ENCODE data around the gene RBFOX2.
A peak's percentile ranks its signal among the peaks of the same experiment; 100 is the strongest.
"Not testable (repeated sequence)": the region's sequence is repeated elsewhere in the genome, so short reads cannot be mapped to it uniquely, and the experiment has no call there.

The RBFOX2 gene

DNA sequence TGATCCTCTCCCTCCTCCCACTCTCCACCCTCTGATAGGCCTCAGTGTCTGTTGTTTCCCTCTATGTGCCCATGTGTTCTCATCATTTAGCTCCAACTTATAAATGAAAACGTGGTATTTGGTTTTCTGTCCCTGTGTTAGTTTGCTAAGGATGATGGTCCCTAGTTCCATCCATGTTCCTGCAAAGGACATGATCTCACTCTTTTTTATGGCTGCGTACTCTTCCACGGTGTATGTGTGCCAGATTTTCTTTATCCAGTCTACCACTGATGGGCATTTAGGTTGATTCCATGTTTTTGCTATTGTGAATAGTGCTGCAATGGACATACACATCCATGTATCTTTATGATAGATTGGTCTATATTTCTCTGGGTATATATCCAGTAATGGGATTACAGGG is 15.9 kb upstream of the RBFOX2 start:
- DNase-seq (ENCODE audit: low read depth in 3 of 3): not testable (repeated sequence)

- DNase-seq (ENCODE audit: low read depth in 3 of 3): no peak
These were observed 13.6 kb upstream of the RBFOX2 start for GRCh38 chr22:36042240-36042639.

DNA sequence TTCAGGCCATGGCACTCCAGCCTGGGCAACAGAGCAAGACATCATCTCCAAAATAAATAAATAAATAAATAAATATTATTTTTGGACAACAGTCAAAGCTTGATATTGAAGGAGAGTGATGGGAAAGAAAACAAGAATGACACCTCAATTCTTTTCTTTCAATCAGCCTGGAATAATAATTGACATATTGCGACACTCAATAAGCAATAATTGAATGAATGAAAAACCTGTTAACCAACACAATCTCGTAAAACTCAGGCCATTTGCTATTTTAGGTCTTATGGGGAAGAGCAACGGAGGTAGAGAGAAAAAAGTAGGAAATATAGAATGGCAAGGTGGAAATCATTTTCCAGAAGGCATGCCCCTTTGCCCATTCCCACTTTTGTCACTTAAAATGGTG is 10.5 kb upstream of the RBFOX2 start:
- no peak for DNase-seq (ENCODE audit: low read depth in 3 of 3)

GRCh38 chr22:36037102-36037758 is 8.6 kb upstream of the RBFOX2 start:
- no peak for DNase-seq (ENCODE audit: low read depth in 3 of 3)

DNA sequence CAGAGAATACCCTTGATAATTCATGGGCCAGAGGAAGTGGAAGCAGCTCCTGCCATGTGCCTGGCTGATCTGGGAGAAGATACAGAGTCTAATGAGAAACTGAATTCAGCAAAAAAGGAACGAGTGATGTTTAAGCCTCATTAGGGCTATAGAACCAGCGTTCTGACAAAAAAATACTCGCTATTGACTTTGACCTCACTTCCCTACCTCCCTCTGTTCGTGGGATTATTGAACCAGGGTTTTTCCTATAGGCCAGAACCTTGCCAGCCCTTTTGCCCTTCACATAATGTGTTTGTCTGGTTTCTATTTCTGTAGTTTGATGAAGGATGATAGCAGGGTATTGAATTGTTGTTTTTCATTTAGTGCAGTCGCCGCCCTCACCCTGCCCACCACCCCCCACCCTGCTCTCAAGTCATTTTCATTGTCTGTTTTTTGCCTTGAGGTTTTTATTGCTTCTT is 7.6 kb upstream of the RBFOX2 start:
- no peak for DNase-seq (ENCODE audit: low read depth in 3 of 3)

- no peak for DNase-seq (ENCODE audit: low read depth in 3 of 3)
These were observed 4.0 kb upstream of the RBFOX2 start for GRCh38 chr22:36032611-36033010.

- DNase-seq (ENCODE audit: low read depth in 3 of 3): no peak
These were observed 757 bp upstream of the RBFOX2 start for GRCh38 chr22:36029406-36029755.

GRCh38 chr22:36027935-36028645 is 534 bp downstream of the RBFOX2 start:
- DNase-seq (ENCODE audit: low read depth in 3 of 3): peak in 1 of 3 donors; percentile 5

DNA sequence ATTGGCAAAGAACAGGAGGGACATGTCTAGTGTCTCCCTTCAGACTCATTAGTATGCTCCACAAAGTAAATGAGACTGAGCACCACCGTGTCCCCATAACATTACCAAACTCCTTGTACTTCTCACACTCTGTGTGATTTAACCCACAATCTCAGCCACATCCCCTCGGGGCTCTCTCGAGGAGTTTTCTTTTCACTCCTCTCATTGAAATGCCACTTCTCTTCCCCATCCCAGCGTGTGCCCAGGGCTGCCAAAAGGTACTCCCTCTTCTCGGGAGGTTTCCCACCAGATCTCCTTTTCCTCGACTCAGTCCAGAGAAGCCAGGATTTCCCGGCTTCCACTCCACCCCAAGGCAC is 1.1 kb downstream of the RBFOX2 start:
- no peak for DNase-seq (ENCODE audit: low read depth in 3 of 3)

DNA sequence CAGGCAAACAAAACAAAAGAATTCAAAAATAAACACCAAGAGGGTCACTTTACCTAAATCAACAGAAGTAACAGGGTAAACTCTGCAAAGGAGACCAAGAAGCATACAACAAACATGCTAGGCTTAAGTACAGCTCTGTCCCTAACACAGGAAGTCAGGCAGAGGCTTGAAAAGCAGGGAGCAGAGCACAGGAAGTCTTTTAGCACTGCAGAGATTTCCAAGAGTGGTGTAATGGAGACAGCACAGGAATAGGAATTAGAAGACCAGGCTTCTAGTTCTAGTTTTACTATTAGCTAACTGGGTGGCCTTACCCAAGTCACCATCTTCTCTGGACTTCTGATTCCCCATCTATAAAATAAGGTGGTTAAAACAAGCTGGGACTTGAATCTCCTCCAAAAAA is 1.9 kb downstream of the RBFOX2 start:
- no peak for DNase-seq (ENCODE audit: low read depth in 3 of 3)

GRCh38 chr22:36022697-36023096 is 5.9 kb downstream of the RBFOX2 start:
- no peak for DNase-seq (ENCODE audit: low read depth in 3 of 3)

DNA sequence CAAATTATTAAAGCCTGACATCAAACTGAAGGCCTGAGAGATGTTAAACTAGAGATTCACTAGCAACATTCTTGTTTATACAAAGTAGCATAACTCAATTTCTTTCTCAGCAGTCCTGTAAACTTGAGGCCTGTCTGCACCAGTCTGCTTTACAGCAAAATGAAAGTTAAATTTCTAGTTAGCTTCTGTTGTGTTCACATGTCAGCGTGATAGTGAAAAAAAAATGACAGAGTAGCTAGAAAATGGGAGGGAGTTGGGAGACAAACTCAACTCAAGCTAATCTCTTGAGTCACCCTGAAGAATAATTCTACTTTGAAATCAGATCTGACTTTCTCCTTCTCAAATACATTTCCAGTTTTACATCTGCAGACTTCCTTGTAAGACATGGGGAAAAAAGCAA is 6.5 kb downstream of the RBFOX2 start:
- no peak for DNase-seq (ENCODE audit: low read depth in 3 of 3)

GRCh38 chr22:36021606-36022153 is 6.9 kb downstream of the RBFOX2 start:
- no peak for DNase-seq (ENCODE audit: low read depth in 3 of 3)

GRCh38 chr22:36020865-36021264 is 7.8 kb downstream of the RBFOX2 start:
- not testable (repeated sequence) for DNase-seq (ENCODE audit: low read depth in 3 of 3)

DNA sequence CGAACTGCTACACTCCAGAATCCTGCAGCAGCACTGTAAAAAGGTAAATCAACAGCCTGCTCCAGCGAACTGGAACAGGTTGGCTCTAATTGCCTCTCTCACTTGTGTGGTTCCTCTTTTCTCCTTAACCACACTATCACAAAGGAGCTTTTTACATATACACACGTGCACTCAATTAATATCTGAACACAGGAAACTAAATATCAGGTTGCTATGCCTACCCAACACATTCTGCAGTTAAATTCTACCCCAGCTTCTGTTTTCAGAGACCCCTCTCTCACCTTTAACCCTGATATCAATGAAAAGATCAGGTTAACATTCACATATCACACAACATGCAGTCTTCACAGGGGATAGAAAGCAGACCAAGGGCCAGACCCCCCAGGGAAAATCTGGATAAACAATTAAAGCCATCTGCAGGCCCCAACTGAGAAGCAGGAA is 11.0 kb downstream of the RBFOX2 start:
- DNase-seq (ENCODE audit: low read depth in 3 of 3): no peak

DNA sequence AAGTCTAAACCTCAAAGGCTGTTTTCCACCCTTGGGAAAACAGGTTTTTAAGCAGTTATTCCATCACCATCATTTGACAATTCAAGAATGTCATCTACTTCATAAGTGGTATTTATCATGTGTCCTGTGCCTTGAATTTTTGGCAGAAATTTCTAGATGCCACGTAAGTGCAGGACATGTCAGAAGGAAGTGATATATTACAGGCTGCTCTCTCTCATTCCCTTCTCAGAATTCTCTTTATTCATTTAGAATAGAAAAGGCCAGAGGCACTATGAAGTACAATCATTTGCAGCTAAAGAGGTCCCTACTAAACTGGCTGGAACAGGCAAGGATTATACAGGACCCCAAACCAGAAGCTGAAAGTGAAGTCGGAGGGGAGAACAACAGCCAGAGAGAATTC is 11.9 kb downstream of the RBFOX2 start:
- DNase-seq (ENCODE audit: low read depth in 3 of 3): no peak

- DNase-seq (ENCODE audit: low read depth in 3 of 3): no peak
These were observed 12.7 kb downstream of the RBFOX2 start for GRCh38 chr22:36015811-36016529.

DNA sequence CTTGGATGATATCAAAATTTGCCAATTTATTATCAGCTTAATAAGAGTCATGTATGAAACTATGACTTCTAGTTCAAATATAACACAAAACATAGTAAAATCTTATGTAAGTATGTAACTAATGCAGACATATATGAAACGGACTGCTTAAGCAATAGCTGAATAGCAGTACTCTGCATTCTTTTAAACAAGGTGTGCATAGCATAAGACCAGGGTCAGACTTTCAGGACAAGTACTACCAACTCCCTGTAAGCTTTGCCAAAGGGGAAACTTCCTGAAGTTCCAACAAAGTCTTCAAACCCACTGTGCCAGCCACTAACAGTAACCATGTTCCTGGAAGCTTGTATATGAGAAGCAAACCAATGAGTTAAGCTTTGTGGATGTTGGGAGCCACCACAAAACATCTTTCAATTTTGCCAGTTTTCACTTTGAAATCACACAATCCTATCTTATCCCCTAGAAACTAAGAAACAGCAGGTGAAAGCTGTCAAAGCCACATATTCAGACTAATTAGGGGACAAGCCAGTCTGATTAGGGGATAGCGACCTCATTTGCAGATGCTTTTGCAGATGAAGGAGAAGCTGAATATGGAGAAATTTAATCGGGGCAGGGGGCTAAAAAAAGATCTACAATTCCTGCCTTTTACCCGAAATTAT is 13.3 kb downstream of the RBFOX2 start:
- DNase-seq (ENCODE audit: low read depth in 3 of 3): no peak

GRCh38 chr22:36014546-36015074 is 14.0 kb downstream of the RBFOX2 start:
- DNase-seq (ENCODE audit: low read depth in 3 of 3): no peak

- DNase-seq (ENCODE audit: low read depth in 3 of 3): no peak
These were observed 16.3 kb downstream of the RBFOX2 start for GRCh38 chr22:36012332-36012731.

DNA sequence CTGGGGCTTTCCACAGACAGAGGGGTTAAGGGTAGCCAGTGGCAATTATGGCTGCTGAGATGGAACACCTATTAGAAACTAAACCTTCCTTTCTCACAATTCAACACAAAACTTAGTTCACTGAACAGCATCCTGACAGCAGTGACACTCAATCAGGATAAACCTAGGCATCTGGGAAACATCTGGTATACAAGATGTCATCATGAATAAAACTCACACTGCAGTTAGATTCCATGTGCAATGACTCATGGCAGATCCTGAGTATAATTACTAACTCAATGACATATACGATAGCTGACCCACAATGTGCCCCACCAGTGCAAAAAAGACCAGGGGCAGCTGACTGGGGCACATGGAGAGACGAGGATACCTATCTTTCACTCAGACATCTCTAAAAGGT is 17.7 kb downstream of the RBFOX2 start:
- DNase-seq (ENCODE audit: low read depth in 3 of 3): no peak

DNA sequence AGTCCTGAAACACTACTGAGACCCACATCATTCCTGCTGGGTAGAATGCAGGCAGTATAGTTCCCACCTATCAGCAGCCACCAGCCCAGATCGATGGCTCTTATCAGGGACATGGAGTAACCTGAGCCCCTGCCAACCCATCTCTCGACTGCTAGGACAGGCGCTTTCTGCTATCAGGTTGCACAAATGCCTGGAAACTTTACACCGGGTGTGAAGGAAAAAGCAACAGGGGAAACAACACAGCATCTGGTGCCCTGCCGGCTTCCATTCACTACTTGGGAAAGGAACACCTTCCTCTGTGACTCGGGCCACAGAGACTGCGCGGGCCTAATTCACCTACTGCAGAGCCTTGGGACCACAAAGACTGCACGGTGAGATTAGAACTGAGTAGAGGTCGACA is 18.5 kb downstream of the RBFOX2 start:
- DNase-seq (ENCODE audit: low read depth in 3 of 3): no peak
